ENCODE results near the gene LMAN1.

The LMAN1 gene

GRCh38 chr18:59325965-59326364 is 33.1 kb downstream of the LMAN1 start:
- no peak overlapping the region for H3K9ac ChIP-seq (ENCODE audit: low read depth, low read length, poor library complexity, severe bottlenecking)
- H3K27me3 ChIP-seq (ENCODE audit: insufficient read depth, low read length, poor library complexity, severe bottlenecking), result no peaks in the 10 kb centered on the region
- TF ChIP-seq EZH2phosphoT487 (IDR thresholded peaks at IDR 0.05; ENCODE audit: borderline replicate concordance), result no peak
- no peak for TF ChIP-seq CTCF (conservative IDR thresholded peaks at IDR 0.05; ENCODE audit: low read length)
- no peaks in the 10 kb centered on the region for H4K20me1 ChIP-seq (ENCODE audit: insufficient read depth, low read length, poor library complexity, severe bottlenecking)
- no peak overlapping the region for H2AFZ ChIP-seq (ENCODE audit: low read length)
- H3K4me1 ChIP-seq (ENCODE audit: insufficient read depth, low read length, poor library complexity, severe bottlenecking), result no peaks in the 10 kb centered on the region
- no peaks in the 10 kb centered on the region for H3K79me2 ChIP-seq (ENCODE audit: insufficient read depth, low read length)
- H3F3A ChIP-seq (ENCODE audit: low read depth), result no peaks in the 10 kb centered on the region
- H3K9me2 ChIP-seq (replicated peaks; ENCODE audit: low read depth, low read length), result no peaks in the 10 kb centered on the region
- H3K4me3 ChIP-seq (ENCODE audit: low read length, poor library complexity, severe bottlenecking), result no peak overlapping the region
- H3K36me3 ChIP-seq (ENCODE audit: insufficient read depth, low read length), result peaks cover 48% of the 10 kb centered on the region; the same call in 1 of the 2 replicates
- no peak overlapping the region for H3K4me2 ChIP-seq (ENCODE audit: low read depth, low read length, poor library complexity, severe bottlenecking)
- no peaks in the 10 kb centered on the region for H3K9me3 ChIP-seq (ENCODE audit: insufficient read depth, low read depth, low read length)

- Histone ChIP-seq H4K20me1 (ENCODE audit: insufficient read depth, low read length, poor library complexity, severe bottlenecking) (no peaks in the 10 kb centered on the region), H3K36me3 (ENCODE audit: insufficient read depth, low read length) (peaks cover 35% of the 10 kb centered on the region; the same call in 1 of the 2 replicates), H3K9me3 (ENCODE audit: insufficient read depth, low read depth, low read length) (no peaks in the 10 kb centered on the region), H3K9ac (ENCODE audit: low read depth, low read length, poor library complexity, severe bottlenecking) (no peak overlapping the region), H3K27me3 (ENCODE audit: insufficient read depth, low read length, poor library complexity, severe bottlenecking) (no peaks in the 10 kb centered on the region), H3K4me2 (ENCODE audit: low read depth, low read length, poor library complexity, severe bottlenecking) (no peak overlapping the region), H3K4me3 (ENCODE audit: low read length, poor library complexity, severe bottlenecking) (no peak overlapping the region), H3K79me2 (ENCODE audit: insufficient read depth, low read length) (no peaks in the 10 kb centered on the region), H3F3A (ENCODE audit: low read depth) (no peaks in the 10 kb centered on the region), H3K4me1 (ENCODE audit: insufficient read depth, low read length, poor library complexity, severe bottlenecking) (no peaks in the 10 kb centered on the region), H2AFZ (ENCODE audit: low read length) (no peak overlapping the region), H3K9me2 (replicated peaks; ENCODE audit: low read depth, low read length) (no peaks in the 10 kb centered on the region)
- TF ChIP-seq EZH2phosphoT487 (IDR thresholded peaks at IDR 0.05; ENCODE audit: borderline replicate concordance), result no peak
- no peak for TF ChIP-seq CTCF (conservative IDR thresholded peaks at IDR 0.05; ENCODE audit: low read length)
Measured at GRCh38 chr18:59324623-59324971, 34.5 kb downstream of the LMAN1 start.

GRCh38 chr18:59323931-59324622 is 35.0 kb downstream of the LMAN1 start:
- Histone ChIP-seq H3K27me3 (ENCODE audit: insufficient read depth, low read length, poor library complexity, severe bottlenecking) (no peaks in the 10 kb centered on the region), H3K4me2 (ENCODE audit: low read depth, low read length, poor library complexity, severe bottlenecking) (no peak overlapping the region), H3K79me2 (ENCODE audit: insufficient read depth, low read length) (no peaks in the 10 kb centered on the region), H3K36me3 (ENCODE audit: insufficient read depth, low read length) (peaks cover 29% of the 10 kb centered on the region; the same call in 1 of the 2 replicates), H4K20me1 (ENCODE audit: insufficient read depth, low read length, poor library complexity, severe bottlenecking) (no peaks in the 10 kb centered on the region), H3K4me1 (ENCODE audit: insufficient read depth, low read length, poor library complexity, severe bottlenecking) (no peaks in the 10 kb centered on the region), H3K9me3 (ENCODE audit: insufficient read depth, low read depth, low read length) (no peaks in the 10 kb centered on the region), H2AFZ (ENCODE audit: low read length) (no peak overlapping the region), H3K9me2 (replicated peaks; ENCODE audit: low read depth, low read length) (no peaks in the 10 kb centered on the region), H3K4me3 (ENCODE audit: low read length, poor library complexity, severe bottlenecking) (no peak overlapping the region), H3K9ac (ENCODE audit: low read depth, low read length, poor library complexity, severe bottlenecking) (no peak overlapping the region), H3F3A (ENCODE audit: low read depth) (no peaks in the 10 kb centered on the region)
- no peak for TF ChIP-seq EZH2phosphoT487 (IDR thresholded peaks at IDR 0.05; ENCODE audit: borderline replicate concordance)
